Esophagus (tissue), 2 donors: Measurements from ENCODE around the gene DRG1. TPM values are rescaled to one million over a fixed set of nuclear protein-coding genes. Genes with fewer than 3 reads are reported as not detected.

Source experiments
- H3K27ac ChIP-seq, 2 donors: one replicate each; pipeline ENCODE4 v1.5.1; 2013; ENCODE audit warnings: low read depth in 2 of 2, mild to moderate bottlenecking in 2 of 2, inconsistent platforms in 1 of 2, low read length in 1 of 2, moderate library complexity in 1 of 2
- H3K27me3 ChIP-seq, 2 donors: one replicate each; pipeline ENCODE4 v1.6.1; 2013; ENCODE audit warnings: low read length in 2 of 2, control low read depth in 1 of 2, mild to moderate bottlenecking in 1 of 2; ENCODE audit not compliant: insufficient read depth in 2 of 2, control insufficient read depth in 1 of 2
- H3K36me3 ChIP-seq, 2 donors: one replicate each; pipeline ENCODE4 v1.6.1; 2013; ENCODE audit warnings: low read length in 1 of 2; ENCODE audit not compliant: control insufficient read depth in 2 of 2, insufficient read depth in 2 of 2
- H3K4me1 ChIP-seq, 2 donors: one replicate each; pipeline ENCODE4 v1.6.1; 2013; ENCODE audit warnings: low read length in 1 of 2; ENCODE audit not compliant: control insufficient read depth in 2 of 2, insufficient read depth in 2 of 2
- H3K4me3 ChIP-seq, 2 donors: one replicate each; pipeline ENCODE4 v1.5.1; 2013; ENCODE audit warnings: low read length in 2 of 2, mild to moderate bottlenecking in 2 of 2, low read depth in 1 of 2, moderate library complexity in 1 of 2
- H3K9me3 ChIP-seq, 2 donors: one replicate each; pipeline ENCODE4 v1.6.1; 2013; ENCODE audit warnings: mild to moderate bottlenecking in 2 of 2, low read depth in 1 of 2, low read length in 1 of 2, moderate library complexity in 1 of 2; ENCODE audit not compliant: control insufficient read depth in 2 of 2, insufficient read depth in 1 of 2
- WGBS, 2 donors: extraction: QIAGEN DNeasy Blood & Tissue Kit; methylation state at CpG; one replicate each; pipeline ENCODE4 v1.1.7; 2013; 5-methylcytosine and 5-hydroxymethylcytosine counted together
- polyA plus RNA-seq, 2 donors: library from polyadenylated mRNA; stranded (reverse); fragments of 200-250 nt; gene quantifications; one replicate each; pipeline ENCODE4 v1.2.3, GENCODE V29; 2013
- donor health status: healthy with polysubstance abuse.
- donor health status: Bipolar disorder and iron deficiency.

The DRG1 gene
- 10 to 100 TPM; 22.7 to 30.8 TPM for polyA plus RNA-seq

- Histone ChIP-seq H3K9me3 (no peaks in the 10 kb centered on the region), H3K4me3 (peak within 1 kb of the TSS; percentile 94 to 96), H3K4me1 (peaks cover 0 to 2% of the 10 kb centered on the region in 2 donors), H3K27me3 (no peaks in the 10 kb centered on the region), H3K27ac (peak within 1 kb of the TSS; percentile 87 to 94), H3K36me3 (no peaks in the 10 kb centered on the region)
- WGBS, 2 donors, result 0 to 1% methylated on average over 72 of the region's 72 CpGs
Measured at GRCh38 chr22:31399211-31400022, at the start of gene DRG1. DRG1 (plus strand) TSS chr22:31399604; CDS start chr22:31399684, 80 bp downstream.

- no peaks in the 10 kb centered on the region for H3K27me3 ChIP-seq
- H3K4me1 ChIP-seq, result peaks cover 0 to 4% of the 10 kb centered on the region in 2 donors
- H3K4me3 ChIP-seq, result no peak overlapping the region
- H3K27ac ChIP-seq, result no peak overlapping the region
- no peaks in the 10 kb centered on the region for H3K36me3 ChIP-seq
- H3K9me3 ChIP-seq, result no peaks in the 10 kb centered on the region
Measured at GRCh38 chr22:31349960-31350359, 49.4 kb upstream of the DRG1 start.

GRCh38 chr22:31350410-31350863, 49.0 kb upstream of the DRG1 start:
- Histone ChIP-seq H3K27me3 (no peaks in the 10 kb centered on the region), H3K4me3 (no peak overlapping the region), H3K4me1 (no peaks in the 10 kb centered on the region), H3K9me3 (no peaks in the 10 kb centered on the region), H3K27ac (no peak overlapping the region), H3K36me3 (no peaks in the 10 kb centered on the region)
- WGBS, 2 donors, result 39% methylated on average over 8 of the region's 8 CpGs

- Histone ChIP-seq H3K27me3 (no peaks in the 10 kb centered on the region), H3K36me3 (no peaks in the 10 kb centered on the region), H3K27ac (no peak overlapping the region), H3K4me1 (no peaks in the 10 kb centered on the region), H3K4me3 (no peak overlapping the region), H3K9me3 (no peaks in the 10 kb centered on the region)
- WGBS, 2 donors, result 71% methylated on average over 5 of the region's 5 CpGs
Measured at GRCh38 chr22:31354515-31354914, 44.9 kb upstream of the DRG1 start.

- WGBS, 2 donors, result 46 to 62% methylated on average over 1 of the region's 1 CpG
- no peak overlapping the region for H3K4me3 ChIP-seq
- no peaks in the 10 kb centered on the region for H3K27me3 ChIP-seq
- H3K36me3 ChIP-seq, result no peaks in the 10 kb centered on the region
- no peak overlapping the region for H3K27ac ChIP-seq
- H3K9me3 ChIP-seq, result no peaks in the 10 kb centered on the region
- no peaks in the 10 kb centered on the region for H3K4me1 ChIP-seq
Measured at GRCh38 chr22:31360029-31360428, 39.4 kb upstream of the DRG1 start.

- H3K27me3 ChIP-seq, result no peaks in the 10 kb centered on the region
- no peaks in the 10 kb centered on the region for H3K9me3 ChIP-seq
- no peaks in the 10 kb centered on the region for H3K4me1 ChIP-seq
- WGBS, 2 donors, result 72 to 95% methylated on average over 1 of the region's 1 CpG
- H3K36me3 ChIP-seq, result no peaks in the 10 kb centered on the region
- H3K27ac ChIP-seq, result no peak overlapping the region
- no peak overlapping the region for H3K4me3 ChIP-seq
Measured at GRCh38 chr22:31361743-31362142, 37.7 kb upstream of the DRG1 start.

GRCh38 chr22:31363885-31364465, 35.4 kb upstream of the DRG1 start:
- Histone ChIP-seq H3K27ac (no peak overlapping the region), H3K27me3 (no peaks in the 10 kb centered on the region), H3K9me3 (no peaks in the 10 kb centered on the region), H3K4me1 (no peaks in the 10 kb centered on the region), H3K4me3 (no peak overlapping the region), H3K36me3 (no peaks in the 10 kb centered on the region)
- 69 to 74% methylated on average over 3 of the region's 3 CpGs for WGBS, 2 donors

GRCh38 chr22:31367426-31367825, 32.0 kb upstream of the DRG1 start:
- no peaks in the 10 kb centered on the region for H3K27me3 ChIP-seq
- H3K4me3 ChIP-seq, result no peak overlapping the region
- H3K4me1 ChIP-seq, result no peaks in the 10 kb centered on the region
- H3K27ac ChIP-seq, result no peak overlapping the region
- H3K36me3 ChIP-seq, result no peaks in the 10 kb centered on the region
- no peaks in the 10 kb centered on the region for H3K9me3 ChIP-seq
- 70 to 77% methylated on average over 3 of the region's 3 CpGs for WGBS, 2 donors

GRCh38 chr22:31377612-31378011, 21.8 kb upstream of the DRG1 start:
- no peaks in the 10 kb centered on the region for H3K27me3 ChIP-seq
- no peak overlapping the region for H3K4me3 ChIP-seq
- no peaks in the 10 kb centered on the region for H3K36me3 ChIP-seq
- H3K9me3 ChIP-seq, result no peaks in the 10 kb centered on the region
- H3K4me1 ChIP-seq, result no peaks in the 10 kb centered on the region
- WGBS, 2 donors, result 84 to 86% methylated on average over 3 of the region's 3 CpGs
- no peak overlapping the region for H3K27ac ChIP-seq

GRCh38 chr22:31378123-31378522, 21.3 kb upstream of the DRG1 start:
- Histone ChIP-seq H3K27me3 (no peaks in the 10 kb centered on the region), H3K9me3 (no peaks in the 10 kb centered on the region), H3K4me3 (no peak overlapping the region), H3K27ac (no peak overlapping the region), H3K36me3 (no peaks in the 10 kb centered on the region), H3K4me1 (no peaks in the 10 kb centered on the region)
- 87 to 99% methylated on average over 3 of the region's 3 CpGs for WGBS, 2 donors
